ENCODE measurements around the gene KANSL1L.

DNA sequence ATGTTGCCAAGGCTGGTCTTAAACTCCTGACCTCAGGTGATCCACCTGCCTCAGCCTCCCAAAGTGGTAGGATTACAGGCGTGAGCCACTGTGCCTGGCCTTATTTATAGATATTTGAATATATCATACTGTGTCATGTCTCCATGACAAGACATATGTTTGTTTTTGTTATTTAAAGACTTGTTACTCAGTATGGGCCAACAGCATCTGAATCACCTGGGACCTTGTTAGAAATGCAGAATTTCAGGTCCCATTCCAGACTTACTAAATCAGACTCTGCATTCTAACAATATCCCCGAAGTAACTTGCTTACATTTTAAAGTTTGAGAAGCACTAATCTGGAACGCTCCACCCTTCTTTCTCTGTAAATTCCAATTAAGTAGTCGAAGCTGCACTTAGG is 135.5 kb downstream of the KANSL1L start:
- TF ChIP-seq, protein P1, sequence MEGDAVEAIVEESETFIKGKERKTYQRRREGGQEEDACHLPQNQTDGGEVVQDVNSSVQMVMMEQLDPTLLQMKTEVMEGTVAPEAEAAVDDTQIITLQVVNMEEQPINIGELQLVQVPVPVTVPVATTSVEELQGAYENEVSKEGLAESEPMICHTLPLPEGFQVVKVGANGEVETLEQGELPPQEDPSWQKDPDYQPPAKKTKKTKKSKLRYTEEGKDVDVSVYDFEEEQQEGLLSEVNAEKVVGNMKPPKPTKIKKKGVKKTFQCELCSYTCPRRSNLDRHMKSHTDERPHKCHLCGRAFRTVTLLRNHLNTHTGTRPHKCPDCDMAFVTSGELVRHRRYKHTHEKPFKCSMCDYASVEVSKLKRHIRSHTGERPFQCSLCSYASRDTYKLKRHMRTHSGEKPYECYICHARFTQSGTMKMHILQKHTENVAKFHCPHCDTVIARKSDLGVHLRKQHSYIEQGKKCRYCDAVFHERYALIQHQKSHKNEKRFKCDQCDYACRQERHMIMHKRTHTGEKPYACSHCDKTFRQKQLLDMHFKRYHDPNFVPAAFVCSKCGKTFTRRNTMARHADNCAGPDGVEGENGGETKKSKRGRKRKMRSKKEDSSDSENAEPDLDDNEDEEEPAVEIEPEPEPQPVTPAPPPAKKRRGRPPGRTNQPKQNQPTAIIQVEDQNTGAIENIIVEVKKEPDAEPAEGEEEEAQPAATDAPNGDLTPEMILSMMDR (IDR thresholded peaks at IDR 0.05) = no peak
- TF ChIP-seq POLR2AphosphoS5 (IDR thresholded peaks at IDR 0.05) = no peak
- no peak for TF ChIP-seq POLR2A (IDR thresholded peaks at IDR 0.05)
